Activated naive CD8-positive, alpha-beta T cell treated with anti-CD3 and anti-CD28 coated beads, Interleukin-2, amount 10 ng/mL, durations not matched to agents 7 days and 5 days (primary cell): ENCODE data around the gene B4GALNT1. TPM values are rescaled to one million over a fixed set of nuclear protein-coding genes. Genes with fewer than 3 reads are reported as not detected.
A peak's percentile ranks its signal among the peaks of the same experiment; 100 is the strongest.

Source experiments
- ATAC-seq: fragments of 150-1000 bp; cut with Tn5 transposase; one replicate; pipeline ENCODE4 v1.10.0; 2021; ENCODE audit warnings: low read depth, moderate library complexity
- POLR2A ChIA-PET: fragments of 350-600 bp; sonication (Branson Sonifier 250); formaldehyde crosslinking; loops from one replicate; lab custom pipeline; 2021; ENCODE audit warnings: antibody characterized with exemption; lab: Charles Lee
- DNase-seq: peaks from one replicate; pipeline ENCODE4 v3.0.0; 2021
- H3K27ac Mint-ChIP-seq: one replicate; pipeline ENCODE4 v1.8.0; 2022; ENCODE audit warnings: mild to moderate bottlenecking, mixed read lengths
- H3K27me3 Mint-ChIP-seq: one replicate; pipeline ENCODE4 v1.8.0; 2022; ENCODE audit warnings: mild to moderate bottlenecking, moderate library complexity, mixed read lengths
- H3K36me3 Mint-ChIP-seq: one replicate; pipeline ENCODE4 v1.8.0; 2021; ENCODE audit warnings: mild to moderate bottlenecking, mixed read lengths
- H3K4me1 Mint-ChIP-seq: one replicate; pipeline ENCODE4 v1.8.0; 2021; ENCODE audit warnings: mixed read lengths
- H3K4me3 Mint-ChIP-seq: one replicate; pipeline ENCODE4 v1.8.0; 2022; ENCODE audit warnings: mild to moderate bottlenecking, moderate library complexity, mixed read lengths
- H3K9me3 Mint-ChIP-seq: one replicate; pipeline ENCODE4 v1.8.0; 2021; ENCODE audit warnings: mixed read lengths
- total RNA-seq, 2 experiments: library from RNA; stranded (reverse); gene quantifications; one replicate each; pipeline ENCODE4 v1.2.3, GENCODE V29; 2021

B4GALNT1 gene
- total RNA-seq, 2 experiments from 2014 or later, result 0.65 to 0.80 TPM

DNA sequence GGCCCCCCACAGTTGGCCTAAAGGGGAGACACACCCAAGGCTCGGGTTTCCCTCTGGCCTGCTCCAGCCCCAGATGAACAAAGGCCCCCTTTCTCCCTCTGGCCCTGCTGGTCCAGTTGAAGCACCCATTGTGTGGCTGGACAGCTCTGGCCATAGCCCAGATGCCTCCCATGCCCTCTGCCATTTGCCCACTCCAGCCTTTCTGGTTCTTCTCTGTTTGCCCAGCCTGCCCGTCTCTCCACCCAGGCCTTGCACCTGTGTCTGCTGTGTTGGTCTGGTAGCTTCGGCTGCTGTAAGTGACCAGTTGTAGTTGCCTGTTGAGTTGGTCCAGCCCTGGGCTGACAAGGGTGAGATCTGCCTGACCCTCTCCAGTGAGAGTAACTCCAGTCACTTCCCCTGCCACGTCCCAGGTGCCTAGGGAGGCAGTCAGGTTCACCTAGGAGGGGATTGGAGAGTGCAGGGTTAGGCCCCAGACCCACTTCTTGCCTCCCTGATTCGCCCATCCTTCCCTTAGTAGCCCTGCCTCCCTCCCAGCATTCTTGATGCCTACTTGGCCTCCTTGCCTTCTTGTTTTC, 3.0 kb downstream of the B4GALNT1 start:
- POLR2A ChIA-PET, result no interaction called here
- ATAC-seq, result no peak
- H3K4me1 Mint-ChIP-seq, result peaks cover 12% of the 10 kb centered on the region
- no peak for DNase-seq
- H3K4me3 Mint-ChIP-seq, result no peak overlapping the region
- H3K27ac Mint-ChIP-seq, result no peak overlapping the region
- H3K9me3 Mint-ChIP-seq, result no peaks in the 10 kb centered on the region
- H3K36me3 Mint-ChIP-seq, result no peaks in the 10 kb centered on the region
- H3K27me3 Mint-ChIP-seq, result peaks cover 80% of the 10 kb centered on the region

DNA sequence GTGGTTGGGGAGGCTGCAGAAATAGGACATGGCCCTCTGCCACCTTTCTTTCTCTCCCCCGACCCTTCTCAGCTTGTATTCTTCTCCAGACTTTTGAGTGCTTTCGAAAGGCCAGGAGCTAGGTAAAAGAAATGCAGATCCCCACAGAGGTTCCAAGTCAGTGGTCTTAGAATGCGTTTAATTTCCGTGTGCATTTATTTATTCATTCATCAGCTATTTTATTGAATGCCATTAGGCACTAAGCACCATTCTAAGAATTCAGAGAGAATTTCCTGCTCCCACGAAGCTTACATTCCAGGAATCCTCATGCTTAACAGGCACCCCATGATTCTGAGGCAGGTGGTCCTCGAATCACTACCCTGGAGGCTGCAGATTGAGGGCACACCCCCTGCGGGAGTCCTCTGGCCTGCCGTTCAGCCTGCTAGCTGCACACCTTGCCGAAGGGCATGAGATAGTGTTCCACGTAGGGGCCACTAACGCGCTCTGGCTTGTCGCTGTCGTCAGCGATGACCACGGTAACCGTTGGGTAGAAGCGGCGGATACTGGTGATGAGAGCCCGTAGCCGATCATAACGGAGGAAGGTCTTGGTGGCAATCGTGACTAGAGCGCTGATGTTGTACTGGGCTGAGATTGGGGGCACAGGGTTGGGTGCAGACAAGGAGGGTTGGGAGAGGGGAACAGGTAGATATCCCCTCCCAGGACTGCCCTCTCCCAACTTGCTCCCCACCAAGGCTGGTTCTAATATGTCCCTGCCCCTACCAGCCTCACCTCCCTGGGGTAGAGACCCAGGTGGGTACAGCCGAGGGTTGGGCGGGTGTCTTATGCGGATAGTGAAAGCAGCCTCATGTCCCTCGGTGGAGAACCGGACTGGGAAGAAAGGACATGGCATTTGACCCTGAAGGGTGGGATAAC, 4.5 kb downstream of the B4GALNT1 start:
- no peak overlapping the region for H3K27ac Mint-ChIP-seq
- ATAC-seq (no peak), DNase-seq (no peak)
- POLR2A ChIA-PET, result no interaction called here
- H3K27me3 Mint-ChIP-seq, result peaks cover 89% of the 10 kb centered on the region
- H3K36me3 Mint-ChIP-seq, result no peaks in the 10 kb centered on the region
- H3K9me3 Mint-ChIP-seq, result no peaks in the 10 kb centered on the region
- peaks cover 12% of the 10 kb centered on the region for H3K4me1 Mint-ChIP-seq
- H3K4me3 Mint-ChIP-seq, result peak overlapping the region; percentile 48

DNA sequence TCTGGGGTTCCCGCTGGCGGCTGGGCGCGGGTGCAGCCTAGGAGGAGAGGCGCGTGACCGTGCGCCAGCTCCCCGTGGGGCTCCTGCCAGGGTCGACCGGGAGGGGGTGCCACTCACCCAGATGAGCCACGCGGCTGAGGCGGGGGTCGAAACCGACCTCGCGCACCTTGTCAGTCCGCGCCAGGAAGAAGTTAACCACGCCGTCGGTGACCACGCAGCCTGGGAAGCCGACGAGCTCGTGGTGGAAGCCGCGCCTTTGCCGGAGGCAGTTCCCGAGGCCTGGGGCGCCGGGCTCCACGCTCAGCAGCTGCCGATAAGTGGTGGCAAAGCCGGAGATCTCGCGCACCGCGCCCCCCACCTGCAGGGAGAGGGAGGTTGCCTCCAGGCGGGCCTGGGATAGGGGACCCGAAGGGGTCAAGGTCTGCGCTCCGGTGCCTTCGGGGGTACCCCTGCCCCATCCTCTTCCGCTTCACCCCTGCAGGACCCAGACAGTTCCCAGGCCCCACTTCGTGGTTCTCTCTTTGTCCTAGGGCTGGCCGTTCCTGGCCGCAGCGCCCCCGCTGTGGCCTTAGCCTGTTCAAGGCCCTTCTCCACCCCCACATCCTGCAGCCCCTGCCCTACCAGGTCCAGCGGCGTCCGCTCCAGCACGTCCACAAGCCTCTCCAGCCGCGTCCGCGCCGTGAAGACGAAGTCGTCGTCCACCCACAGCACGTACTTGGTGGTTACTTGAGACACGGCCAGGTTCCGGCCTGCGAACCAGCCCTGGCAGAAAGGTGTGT, 5.3 kb downstream of the B4GALNT1 start:
- peak; percentile 59 for DNase-seq
- Mint-ChIP-seq H3K4me3 (peak overlapping the region; percentile 48), H3K27me3 (peaks cover 93% of the 10 kb centered on the region), H3K27ac (no peak overlapping the region), H3K36me3 (no peaks in the 10 kb centered on the region), H3K9me3 (no peaks in the 10 kb centered on the region), H3K4me1 (peaks cover 8% of the 10 kb centered on the region)
- peak; percentile 42 for ATAC-seq
- POLR2A ChIA-PET, result no interaction called here

DNA sequence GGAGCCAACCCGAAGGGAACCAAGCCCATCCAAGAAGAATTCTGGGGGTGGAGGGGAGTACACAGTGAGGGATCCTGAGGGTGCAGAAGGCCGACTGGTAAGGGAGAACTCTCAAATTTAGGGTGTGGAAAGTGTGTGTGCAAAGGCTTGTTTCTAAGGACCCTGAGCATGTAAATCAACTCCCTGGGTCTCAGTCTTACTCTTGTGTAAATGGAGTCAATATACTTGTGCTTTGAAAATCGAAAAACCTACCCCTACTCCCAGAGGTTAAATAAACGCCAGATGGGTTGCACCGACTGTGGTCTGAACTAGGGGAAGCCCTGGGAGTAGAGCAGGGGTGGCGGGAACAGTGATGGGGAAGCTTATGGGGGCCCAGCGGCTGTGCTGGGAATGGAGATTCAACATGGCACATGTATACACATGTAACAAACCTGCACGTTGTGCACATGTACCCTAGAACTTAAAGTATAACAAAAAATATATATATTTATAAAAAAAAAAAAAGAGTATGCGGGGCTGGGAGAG, 6.0 kb downstream of the B4GALNT1 start:
- Mint-ChIP-seq H3K27ac (no peak overlapping the region), H3K27me3 (peaks cover 96% of the 10 kb centered on the region), H3K9me3 (no peaks in the 10 kb centered on the region), H3K36me3 (no peaks in the 10 kb centered on the region), H3K4me1 (peaks cover 7% of the 10 kb centered on the region), H3K4me3 (no peak overlapping the region)
- no peak for ATAC-seq
- no peak for DNase-seq
- POLR2A ChIA-PET, result no interaction called here

DNA sequence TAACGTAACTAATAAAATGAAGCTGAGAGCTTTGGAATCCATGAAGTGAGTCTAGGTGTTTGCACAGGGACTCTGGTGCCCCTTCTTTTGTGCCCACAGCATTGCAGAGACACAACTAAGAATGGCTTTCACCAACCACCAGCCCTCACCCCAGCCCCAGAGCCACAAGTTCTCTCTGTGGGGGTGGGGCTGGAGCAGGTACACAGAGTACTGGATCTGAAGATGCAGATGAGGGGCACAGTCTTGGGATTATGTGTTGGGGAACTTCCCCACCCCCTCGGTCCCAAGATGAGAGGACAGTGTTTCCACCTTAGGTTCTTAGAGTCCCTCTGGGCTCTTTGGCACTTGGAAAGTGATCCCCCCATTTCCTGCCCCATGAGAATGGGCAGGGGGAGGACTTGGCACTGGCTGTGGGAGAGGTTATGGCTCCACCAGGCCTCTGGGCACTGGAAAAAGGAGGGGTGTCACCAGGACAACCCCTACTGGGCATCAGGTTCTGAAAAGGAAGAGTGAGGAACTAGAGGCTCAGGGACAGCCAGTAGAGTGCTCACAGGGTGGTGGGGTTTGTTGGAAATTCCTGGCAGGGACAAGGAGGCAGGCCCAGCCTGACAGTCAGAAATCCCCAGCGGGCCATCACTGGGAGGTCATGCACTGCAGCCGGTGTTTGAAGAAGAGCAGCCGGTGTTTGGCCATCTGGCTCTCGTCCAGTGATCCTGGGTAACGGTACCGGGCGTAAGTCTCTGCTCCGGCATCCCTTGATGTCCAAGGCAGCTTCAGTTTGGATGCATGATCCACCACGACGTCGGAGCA, 6.7 kb downstream of the B4GALNT1 start:
- Mint-ChIP-seq H3K9me3 (no peaks in the 10 kb centered on the region), H3K27ac (no peak overlapping the region), H3K4me3 (no peak overlapping the region), H3K4me1 (peaks cover 9% of the 10 kb centered on the region), H3K27me3 (peaks cover 97% of the 10 kb centered on the region), H3K36me3 (no peaks in the 10 kb centered on the region)
- no peak for ATAC-seq
- no peak for DNase-seq
- POLR2A ChIA-PET, result no interaction called here

DNA sequence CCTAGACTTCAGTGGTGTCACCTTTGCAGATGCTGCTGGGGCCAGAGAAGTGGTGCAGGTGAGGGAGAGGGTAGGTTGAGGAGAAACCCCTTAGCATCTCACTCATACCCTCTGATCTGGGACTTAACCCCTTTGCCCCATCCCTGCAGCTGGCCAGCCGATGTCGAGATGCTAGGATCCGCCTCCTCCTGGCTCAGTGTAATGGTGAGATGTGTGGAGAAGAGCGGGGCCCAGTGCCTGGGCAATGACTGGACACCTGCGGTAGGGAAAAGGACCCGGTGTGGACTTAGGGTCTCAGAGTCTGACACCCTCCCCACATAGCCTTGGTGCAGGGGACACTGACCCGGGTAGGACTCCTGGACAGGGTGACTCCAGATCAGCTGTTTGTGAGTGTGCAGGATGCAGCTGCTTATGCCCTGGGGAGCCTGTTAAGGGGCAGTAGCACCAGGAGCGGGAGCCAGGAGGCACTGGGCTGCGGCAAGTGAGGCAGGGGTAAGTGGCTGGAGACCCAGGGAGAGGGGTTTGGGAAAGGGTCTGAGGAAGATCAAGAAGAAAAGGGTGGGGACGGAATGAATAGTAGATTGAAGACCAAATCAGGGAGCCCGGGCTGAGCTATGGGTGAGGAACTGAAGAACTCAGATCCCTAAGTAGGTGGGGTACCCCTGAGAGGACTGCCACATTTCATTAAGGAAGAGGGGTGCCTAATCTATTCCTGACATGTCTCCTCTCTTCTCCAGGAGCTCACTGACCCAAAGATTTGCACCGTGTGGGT, 7.6 kb downstream of the B4GALNT1 start:
- POLR2A ChIA-PET, result interaction anchor here (0.7 kb wide), 1 partner anchor 42 kb away, joined by 4 read pairs; no protein-coding TSS in a partner anchor
- no peak for ATAC-seq
- Mint-ChIP-seq H3K27me3 (peaks cover 97% of the 10 kb centered on the region), H3K4me1 (peaks cover 18% of the 10 kb centered on the region), H3K36me3 (no peaks in the 10 kb centered on the region), H3K27ac (no peak overlapping the region), H3K4me3 (no peak overlapping the region), H3K9me3 (no peaks in the 10 kb centered on the region)
- no peak for DNase-seq

DNA sequence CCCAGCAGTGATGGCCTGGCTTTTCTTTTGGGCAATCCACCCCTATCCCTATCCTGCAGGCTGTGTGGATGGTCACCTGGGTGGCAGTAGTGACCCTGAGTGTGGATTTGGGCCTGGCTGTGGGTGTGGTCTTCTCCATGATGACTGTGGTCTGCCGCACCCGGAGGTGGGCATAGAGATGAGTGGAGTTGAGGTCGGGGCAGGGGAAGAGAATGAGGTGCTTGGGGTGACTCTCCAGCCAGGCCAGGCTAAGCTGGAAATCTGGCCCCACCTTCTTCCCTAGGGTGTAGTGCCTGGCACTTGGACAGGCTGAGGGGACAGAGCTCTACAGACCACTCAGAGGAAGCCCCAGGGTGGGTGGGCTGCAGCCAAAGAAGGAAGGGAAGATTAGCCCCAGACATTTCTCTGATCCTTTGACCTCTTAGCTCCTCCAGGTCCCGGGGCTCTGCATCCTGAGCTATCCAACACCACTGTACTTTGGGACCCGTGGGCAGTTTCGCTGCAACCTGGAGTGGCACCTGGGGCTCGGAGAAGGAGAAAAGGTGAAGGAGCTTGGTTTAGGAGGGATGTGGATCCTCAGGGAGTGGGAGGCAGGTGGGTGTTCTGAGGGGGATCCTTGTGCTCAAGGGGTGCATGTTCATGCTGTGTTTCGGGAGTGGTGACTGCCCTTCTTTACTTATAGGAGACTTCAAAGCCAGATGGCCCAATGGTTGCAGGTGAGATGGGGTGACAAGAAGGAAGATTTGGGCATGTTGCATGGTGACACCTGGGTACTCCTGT, 8.4 kb downstream of the B4GALNT1 start:
- H3K36me3 Mint-ChIP-seq, result no peaks in the 10 kb centered on the region
- H3K9me3 Mint-ChIP-seq, result no peaks in the 10 kb centered on the region
- POLR2A ChIA-PET, result interaction anchor here (0.7 kb wide), 1 partner anchor 42 kb away, joined by 4 read pairs; no protein-coding TSS in a partner anchor
- no peak overlapping the region for H3K4me3 Mint-ChIP-seq
- H3K4me1 Mint-ChIP-seq, result peaks cover 21% of the 10 kb centered on the region
- ATAC-seq, result no peak
- no peak for DNase-seq
- H3K27ac Mint-ChIP-seq, result no peak overlapping the region
- H3K27me3 Mint-ChIP-seq, result peaks cover 97% of the 10 kb centered on the region

DNA sequence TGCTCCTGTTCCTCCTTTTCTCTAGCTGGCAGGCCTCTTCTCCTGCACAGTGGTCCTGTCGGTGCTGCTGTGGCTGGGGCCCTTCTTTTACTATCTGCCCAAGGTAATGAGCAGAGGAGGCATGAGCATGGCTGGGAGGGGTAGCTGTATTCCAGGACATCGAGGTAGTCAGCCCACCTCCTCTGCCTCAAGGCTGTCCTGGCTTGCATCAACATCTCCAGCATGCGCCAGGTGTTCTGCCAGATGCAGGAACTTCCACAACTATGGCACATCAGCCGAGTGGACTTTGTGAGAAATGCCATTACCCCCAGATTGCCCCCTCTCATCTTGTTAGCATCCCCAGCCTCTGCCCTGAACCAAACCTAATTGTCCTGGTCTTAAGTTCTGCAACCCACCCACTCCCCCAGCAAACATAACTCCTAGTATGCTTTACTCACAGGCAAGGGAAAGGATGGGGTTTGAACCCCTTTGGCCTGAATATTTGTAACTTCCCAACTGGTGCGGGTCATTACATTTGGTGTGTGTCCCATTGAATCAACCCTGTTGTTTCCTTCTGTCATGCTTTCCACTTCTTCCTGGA, 9.1 kb downstream of the B4GALNT1 start:
- ATAC-seq (no peak), DNase-seq (no peak)
- POLR2A ChIA-PET, result no interaction called here
- H3K27ac Mint-ChIP-seq, result no peak overlapping the region
- no peak overlapping the region for H3K4me3 Mint-ChIP-seq
- H3K4me1 Mint-ChIP-seq, result peaks cover 26% of the 10 kb centered on the region
- peaks cover 95% of the 10 kb centered on the region for H3K27me3 Mint-ChIP-seq
- no peaks in the 10 kb centered on the region for H3K9me3 Mint-ChIP-seq
- no peaks in the 10 kb centered on the region for H3K36me3 Mint-ChIP-seq

DNA sequence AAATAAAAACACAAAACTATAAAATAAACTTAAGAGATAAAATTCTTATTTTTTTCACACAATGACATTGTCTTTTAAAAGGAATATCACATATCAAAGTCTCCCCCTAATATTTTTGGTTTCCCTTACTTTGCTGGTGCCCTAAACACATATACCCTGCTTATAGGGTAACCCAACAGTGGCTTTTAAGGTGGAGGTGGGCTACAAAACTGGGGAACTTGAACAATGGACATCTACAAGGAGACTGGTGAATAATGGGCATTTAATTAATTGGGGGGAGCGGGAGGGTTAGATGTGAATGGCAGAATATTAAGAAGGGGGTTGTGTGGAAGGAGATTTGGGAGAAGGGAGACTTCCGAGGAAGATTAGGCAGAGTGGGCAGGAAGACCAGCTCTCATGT, 9.6 kb downstream of the B4GALNT1 start:
- Mint-ChIP-seq H3K9me3 (no peaks in the 10 kb centered on the region), H3K27me3 (peaks cover 95% of the 10 kb centered on the region), H3K4me1 (peaks cover 27% of the 10 kb centered on the region), H3K27ac (no peak overlapping the region), H3K4me3 (no peak overlapping the region), H3K36me3 (no peaks in the 10 kb centered on the region)
- ATAC-seq (no peak), DNase-seq (no peak)
- POLR2A ChIA-PET, result no interaction called here

DNA sequence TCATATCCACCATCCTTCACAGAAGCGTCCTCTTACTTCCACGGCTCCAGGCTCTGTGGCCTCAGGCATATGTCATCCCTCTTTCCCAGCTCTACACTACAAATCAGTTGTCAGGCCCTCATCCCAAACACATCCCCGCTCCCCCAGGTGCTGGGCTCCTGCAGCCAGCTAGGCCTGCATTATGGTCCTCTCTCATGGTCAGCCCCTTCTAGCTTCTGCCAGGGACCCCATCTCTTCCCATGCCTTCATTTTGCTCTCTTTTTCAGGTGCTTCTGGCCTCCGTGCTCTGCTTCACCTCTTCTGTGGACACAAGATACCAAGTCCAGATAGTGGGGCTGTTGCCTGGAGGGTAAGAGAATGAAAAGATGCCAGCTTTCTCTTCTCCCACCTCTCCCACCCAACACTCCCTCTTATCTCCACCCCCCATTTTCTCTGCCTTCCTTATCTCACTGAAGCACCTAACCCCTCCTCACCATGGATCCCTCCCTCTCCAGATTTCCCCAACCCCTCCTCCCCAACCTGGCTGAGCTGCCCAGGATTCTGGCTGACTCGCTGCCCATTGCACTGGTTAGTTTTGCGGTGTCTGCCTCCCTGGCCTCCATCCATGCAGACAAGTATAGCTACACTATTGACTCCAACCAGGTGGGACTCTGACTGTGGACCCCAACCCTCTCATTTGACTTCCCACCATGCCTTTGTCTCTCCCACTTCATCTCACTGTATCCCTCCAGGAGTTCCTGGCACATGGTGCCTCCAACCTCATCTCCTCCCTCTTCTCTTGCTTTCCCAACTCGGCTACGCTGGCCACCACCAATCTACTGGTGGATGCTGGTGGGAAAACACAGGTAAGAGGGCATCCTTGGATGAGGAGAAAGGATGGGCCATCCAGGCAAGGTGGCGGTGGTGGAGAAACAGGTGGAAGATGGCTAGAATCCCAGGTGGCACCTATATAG, 10.4 kb downstream of the B4GALNT1 start:
- POLR2A ChIA-PET, result interaction anchor here (0.6 kb wide), 1 partner anchor 164 kb away, joined by 3 read pairs; no protein-coding TSS in a partner anchor
- ATAC-seq, result no peak
- Mint-ChIP-seq H3K9me3 (no peaks in the 10 kb centered on the region), H3K36me3 (no peaks in the 10 kb centered on the region), H3K27me3 (peaks cover 94% of the 10 kb centered on the region), H3K4me3 (peak overlapping the region; percentile 63), H3K27ac (no peak overlapping the region), H3K4me1 (peaks cover 24% of the 10 kb centered on the region)
- no peak for DNase-seq
